CD4-positive, alpha-beta T cell treated with Interleukin-6 for 4 hours (primary cell): ENCODE data around the gene SERINC2.
"Not testable (repeated sequence)": the region's sequence is repeated elsewhere in the genome, so short reads cannot be mapped to it uniquely, and the experiment has no call there.

Experiments
- DNase-seq: peaks from one replicate; pipeline ENCODE4 v3.0.0-alpha.2; 2020; ENCODE audit warnings: mixed read lengths

SERINC2 gene

GRCh38 chr1:31435471-31436409 is 22.7 kb downstream of the SERINC2 start:
- DNase-seq = no peak

- DNase-seq = no peak
These were observed 23.8 kb downstream of the SERINC2 start for GRCh38 chr1:31436596-31437432.

- DNase-seq = no peak
These were observed 24.5 kb downstream of the SERINC2 start for GRCh38 chr1:31437433-31438037.

- DNase-seq = no peak
These were observed 26.3 kb downstream of the SERINC2 start for GRCh38 chr1:31439276-31439675.

- no peak for DNase-seq
These were observed 28.1 kb downstream of the SERINC2 start for GRCh38 chr1:31441073-31441472.

GRCh38 chr1:31441558-31441957 is 28.5 kb downstream of the SERINC2 start:
- DNase-seq = no peak

- DNase-seq = no peak
These were observed 29.1 kb downstream of the SERINC2 start for GRCh38 chr1:31441970-31442647.

GRCh38 chr1:31442648-31442994 is 29.6 kb downstream of the SERINC2 start:
- no peak for DNase-seq

GRCh38 chr1:31443673-31444072 is 30.7 kb downstream of the SERINC2 start:
- DNase-seq = no peak

GRCh38 chr1:31444725-31445448 is 31.9 kb downstream of the SERINC2 start:
- DNase-seq = no peak

GRCh38 chr1:31445951-31446350 is 32.9 kb downstream of the SERINC2 start:
- no peak for DNase-seq

- DNase-seq = no peak
These were observed 34.2 kb downstream of the SERINC2 start for GRCh38 chr1:31447210-31447609.

- DNase-seq = no peak
These were observed 40.5 kb downstream of the SERINC2 start for GRCh38 chr1:31453384-31454079.

GRCh38 chr1:31458287-31458896 is 45.4 kb downstream of the SERINC2 start:
- no peak for DNase-seq

- DNase-seq = no peak
These were observed 47.0 kb downstream of the SERINC2 start for GRCh38 chr1:31460027-31460426.

- no peak for DNase-seq
These were observed 54.1 kb downstream of the SERINC2 start for GRCh38 chr1:31467005-31467674.

- no peak for DNase-seq
These were observed 57.8 kb downstream of the SERINC2 start for GRCh38 chr1:31470794-31471315.

GRCh38 chr1:31471452-31472313 is 58.7 kb downstream of the SERINC2 start:
- not testable (repeated sequence) for DNase-seq

GRCh38 chr1:31472314-31472651 is 59.3 kb downstream of the SERINC2 start:
- DNase-seq = not testable (repeated sequence)
